K562 (cell line): ENCODE results near the gene CCDC70. TPM values are rescaled to one million over a fixed set of nuclear protein-coding genes. Genes with fewer than 3 reads are reported as not detected.

Experiments used
- ATAC-seq: fragments of 200-7000 bp; cut with Tn5 transposase; 3 replicates; pipeline ENCODE4 v1.9.1; 2020; ENCODE audit warnings: moderate library complexity
- BruUV-seq: library from RNA; stranded (reverse); fragments of 400-500 nt; replicated peaks from 2 replicates; lab custom pipeline; 2021; lab: Mats Ljungman, UMichigan
- CTCF ChIA-PET: fragments of 300-600 bp; formaldehyde crosslinking; extraction: SDS; loops from one replicate; lab custom pipeline; 2021; ENCODE audit warnings: low intra/inter-chr PET ratio; lab: Yijun Ruan, JAX
- POLR2A ChIA-PET: fragments of 300-600, 350-650 bp; sonication (Branson Sonifier 250); formaldehyde crosslinking; extraction: SDS; loops from one replicate; lab custom pipeline; 2021; ENCODE audit warnings: antibody characterized with exemption, inconsistent platforms; lab: Yijun Ruan, JAX
- DNase-seq, 4 experiments: peaks; one replicate each; pipeline versions ENCODE4 v3.0.0 to v3.0.0-alpha.2; 2011 to 2018; ENCODE audit warnings: low spot score in 3 of 4, mixed read lengths in 3 of 4; ENCODE audit errors: extremely low read depth in 1 of 4
- FAIRE-seq: peaks from 2 replicates; lab custom pipeline; 2011; peaks lifted over from hg19 to GRCh38; lab: Jason Lieb, UNC
- H2AFZ ChIP-seq: 2 replicates; pipeline ENCODE4 v1.6.0; 2011; ENCODE audit warnings: low read depth, low read length, control low read depth, inconsistent platforms
- H3K27ac ChIP-seq: fragments of 200-600 bp; 3 replicates; pipeline ENCODE4 v1.8.0; 2011; ENCODE audit warnings: low read depth, mild to moderate bottlenecking, control low read depth, inconsistent platforms, low read length, moderate library complexity, mixed read lengths; ENCODE audit errors: extremely low read depth
- H3K27me3 ChIP-seq, 2 experiments: fragments of 300-600 bp in 1 of 2; 2 replicates in 1 of 2; 3 replicates in 1 of 2; pipeline versions ENCODE4 v1.6.0 to v1.8.0; 2011; ENCODE audit warnings: inconsistent platforms in 2 of 2, low read length in 2 of 2, mild to moderate bottlenecking in 1 of 2, mixed read lengths in 1 of 2, moderate library complexity in 1 of 2; ENCODE audit not compliant: control insufficient read depth in 2 of 2, insufficient read depth in 2 of 2
- H3K36me3 ChIP-seq: fragments of 300-600 bp; 3 replicates; pipeline ENCODE4 v1.8.0; 2011; ENCODE audit warnings: mild to moderate bottlenecking, low read length, inconsistent platforms; ENCODE audit not compliant: control insufficient read depth, insufficient read depth
- H3K4me1 ChIP-seq, 2 experiments: fragments of 200-600 bp in 1 of 2; replicated peaks in 1 of 2; 2 replicates in 1 of 2; 3 replicates in 1 of 2; pipeline versions ENCODE4 v1.5.1 to v1.8.0; 2011; ENCODE audit warnings: inconsistent platforms in 2 of 2, low read length in 2 of 2, mild to moderate bottlenecking in 1 of 2, mixed read lengths in 1 of 2, moderate library complexity in 1 of 2; ENCODE audit not compliant: control insufficient read depth in 2 of 2, insufficient read depth in 2 of 2
- H3K4me2 ChIP-seq: 2 replicates; pipeline ENCODE4 v1.6.1; 2011; ENCODE audit warnings: low read length, control low read depth, inconsistent platforms, mixed read lengths; ENCODE audit not compliant: insufficient read depth
- H3K4me3 ChIP-seq: fragments of 200-600 bp; sonication (generic), shearing (Covaris generic); 2 replicates; pipeline ENCODE4 v1.5.1; 2016; ENCODE audit warnings: control low read depth, inconsistent platforms
- H3K79me2 ChIP-seq: fragments of 200-600 bp; 3 replicates; pipeline ENCODE4 v1.8.0; 2011; ENCODE audit warnings: low read length, inconsistent platforms; ENCODE audit not compliant: control insufficient read depth, insufficient read depth
- H3K9ac ChIP-seq, 2 experiments: 2 replicates each; pipeline versions ENCODE4 v1.6.0 to v1.6.1; 2011; ENCODE audit warnings: low read depth in 2 of 2, low read length in 2 of 2, control low read depth in 1 of 2, inconsistent platforms in 1 of 2, mild to moderate bottlenecking in 1 of 2, mixed read lengths in 1 of 2; ENCODE audit not compliant: insufficient read depth in 1 of 2
- H3K9me1 ChIP-seq: one replicate; pipeline ENCODE4 v1.6.0; 2011; ENCODE audit warnings: inconsistent platforms, mild to moderate bottlenecking, low read length, moderate library complexity; ENCODE audit not compliant: control insufficient read depth, insufficient read depth
- H3K9me3 ChIP-seq: replicated peaks from 2 replicates; pipeline ENCODE4 v1.5.1; 2011; ENCODE audit warnings: low read depth, low read length, inconsistent platforms; ENCODE audit not compliant: control insufficient read depth, insufficient read depth
- H4K20me1 ChIP-seq: replicated peaks from 2 replicates; pipeline ENCODE4 v1.6.1; 2011; ENCODE audit warnings: low read length, inconsistent platforms, mixed read lengths; ENCODE audit not compliant: control insufficient read depth, insufficient read depth
- CHAMP1 ChIP-seq: fragments of 450-650 bp; IDR thresholded peaks from 2 replicates; pipeline ENCODE4 v1.6.1; 2016; ENCODE audit warnings: mild to moderate bottlenecking
- EWSR1 ChIP-seq: fragments of 450-650 bp; IDR thresholded peaks from 2 replicates; pipeline ENCODE4 v1.6.1; 2018; ENCODE audit warnings: borderline replicate concordance, mild to moderate bottlenecking, low read depth, moderate library complexity; ENCODE audit not compliant: partially characterized antibody
- HMG20B ChIP-seq: fragments of 250-450 bp; sonication (Bioruptor Pico); IDR thresholded peaks from 2 replicates; pipeline ENCODE4 v1.5.0; 2021; ENCODE audit warnings: mild to moderate bottlenecking
- JUN ChIP-seq, 2 experiments: sonication (generic) in 1 of 2; formaldehyde crosslinking in 1 of 2; IDR thresholded peaks; 2 replicates each; pipeline versions ENCODE4 v1.6.1 to v1.8.0; 2012 to 2022; ENCODE audit warnings: borderline replicate concordance in 2 of 2, mild to moderate bottlenecking in 2 of 2, improper control_type of control experiment in 1 of 2, low read depth in 1 of 2, low read length in 1 of 2, missing genetic modification reagents in 1 of 2
- KHSRP ChIP-seq: fragments of 450-650 bp; IDR thresholded peaks from 2 replicates; pipeline ENCODE4 v1.6.1; 2017
- MBD1 ChIP-seq: fragments of 250-450 bp; sonication (Bioruptor Pico); IDR thresholded peaks from 2 replicates; pipeline ENCODE4 v1.8.0; 2022; ENCODE audit warnings: inconsistent platforms
- ZKSCAN1 ChIP-seq: fragments of 150-350 bp; IDR thresholded peaks from 2 replicates; pipeline ENCODE4 v1.6.1; 2016; ENCODE audit warnings: low read depth, low read length
- ZNF212 ChIP-seq: fragments of 450-650 bp; formaldehyde crosslinking; IDR thresholded peaks from 2 replicates; pipeline ENCODE4 v1.4.0; 2020; ENCODE audit warnings: mild to moderate bottlenecking
- ZNF584 ChIP-seq: fragments of 200-800 bp; sonication (Bioruptor generic); IDR thresholded peaks from 2 replicates; pipeline ENCODE4 v1.6.1; 2016; ENCODE audit warnings: low read depth, mild to moderate bottlenecking, missing genetic modification characterization, missing compliant biosample characterization
- ZNF830 ChIP-seq: fragments of 250-450 bp; sonication (Bioruptor Pico); IDR thresholded peaks from 2 replicates; pipeline ENCODE4 v1.5.0; 2021; ENCODE audit warnings: mild to moderate bottlenecking
- WGBS: fragments of 100-300 bp; shearing (Covaris generic); methylation state at CpG from one replicate; pipeline ENCODE4 v1.1.6; 2016; ENCODE audit warnings: low coverage, mixed read lengths; ENCODE audit not compliant: insufficient coverage; ENCODE audit errors: missing lambda C conversion rate; 5-methylcytosine and 5-hydroxymethylcytosine counted together
- in situ Hi-C: fragments of 300-500 bp; cut with MboI; formaldehyde crosslinking; loops from 4 replicates; pipeline ENCODE4 v1.15.0; 2018; ENCODE audit warnings: inconsistent platforms, mixed read lengths
- intact Hi-C: fragments of 100-400 bp; cut with micrococcal nuclease; formaldehyde crosslinking; loops from 2 replicates; pipeline ENCODE4 v1.14.2; 2022
- polyA plus RNA-seq, 8 experiments: library from polyadenylated mRNA; depleted of rRNA in 4 of 8; stranded (reverse) in 5 of 8; unstranded in 3 of 8; fragments of >200 nt; fragmentation: Nextera tagmentation in 2 of 8; fragmentation: Illumina TruSeq in 1 of 8; extraction: Ambion mirVana in 2 of 8; extraction: Trizol in 1 of 8; gene quantifications; 2 replicates each; pipeline versions ENCODE4 v1.2.1 to v1.2.3, GENCODE V29; 2011 to 2014; ENCODE audit warnings: inconsistent platforms in 1 of 8, missing spikeins in 1 of 8
- total RNA-seq, 7 experiments: library from RNA; depleted of rRNA in 6 of 7; stranded (reverse); fragments of >200 nt in 6 of 7; fragmentation: Illumina TruSeq in 2 of 7; extraction: Trizol in 2 of 7; gene quantifications; 2 replicates each; pipeline versions ENCODE4 v1.2.1 to v1.2.3, GENCODE V29; 2011 to 2021; ENCODE audit warnings: low replicate concordance in 1 of 7

CCDC70 gene
- total and polyA plus RNA-seq, 9 of the 15 experiments (the other 6 are each of a cell fraction or from before 2014, with no cell fraction given), result not detected

- TF ChIP-seq CHAMP1 (no peak), HMG20B (CRISPR knock-in tag) (no peak), ZNF212 (no peak)
Measured at GRCh38 chr13:51887468-51887867, 25.7 kb downstream of the CCDC70 start (continued).

GRCh38 chr13:51892657-51893056 is 30.9 kb downstream of the CCDC70 start:
- no peaks in the 10 kb centered on the region; the same call in 2 of the 3 replicates for H3K36me3 ChIP-seq
- POLR2A ChIA-PET, result interaction anchor here (1.3 kb wide), 1 partner anchor 9 kb away, joined by 3 read pairs; no protein-coding TSS in a partner anchor
- H3K4me3 ChIP-seq, result no peak overlapping the region
- no peaks in the 10 kb centered on the region for H4K20me1 ChIP-seq
- CTCF ChIA-PET, result no interaction called here
- no peaks in the 10 kb centered on the region for H3K27me3 ChIP-seq
- in situ Hi-C loops (loop anchor here (10.0 kb wide), 1 partner anchor 232 kb away; the partner anchor contains the start of gene NEK5), intact Hi-C loops (no loop called here)
- FAIRE-seq (no peak), DNase-seq (no peak), ATAC-seq (no peak)
- no peaks in the 10 kb centered on the region; a peak in 2 of 5 replicates for H3K4me1 ChIP-seq
- no peak overlapping the region for H3K4me2 ChIP-seq
- H2AFZ ChIP-seq, result no peak overlapping the region
- no peaks in the 10 kb centered on the region for H3K9me3 ChIP-seq
- H3K27ac ChIP-seq, result no peak overlapping the region
- BruUV-seq, result no TSS peak
- 32% methylated on average over 3 of the region's 3 CpGs for WGBS
- H3K9ac ChIP-seq, result no peak overlapping the region
- no peak for TF ChIP-seq ZKSCAN1
- TF ChIP-seq JUN (IDR thresholded peaks at IDR 0.05; ENCODE audit: borderline replicate concordance, low read depth, low read length), result no peak
- no peak for TF ChIP-seq JUN (CRISPR knock-in tag; IDR thresholded peaks at IDR 0.05; ENCODE audit: borderline replicate concordance)
- no peak for TF ChIP-seq ZNF830 (CRISPR knock-in tag)
- no peak for TF ChIP-seq MBD1 (CRISPR knock-in tag)
- no peak for TF ChIP-seq EWSR1
- TF ChIP-seq ZNF584 (CRISPR knock-in tag), result no peak
- no peak for TF ChIP-seq KHSRP
- no peaks in the 10 kb centered on the region for H3K9me1 ChIP-seq
- no peaks in the 10 kb centered on the region for H3K79me2 ChIP-seq
